ENCODE results near the gene FZR1. TPM values are rescaled to one million over a fixed set of nuclear protein-coding genes. Genes with fewer than 3 reads are reported as not detected.

Gene FZR1
- total RNA-seq, 1 donor from 2014 or later = 54.9 TPM

GRCh38 chr19:3508771-3509535, 2.8 kb downstream of the FZR1 start:
- Mint-ChIP-seq H3K4me1 (peaks cover 28% of the 10 kb centered on the region), H3K36me3 (peaks cover 6% of the 10 kb centered on the region), H3K27me3 (ENCODE audit: low read depth) (no peaks in the 10 kb centered on the region), H3K9me3 (no peaks in the 10 kb centered on the region), H3K27ac (no peak overlapping the region), H3K4me3 (peak overlapping the region; percentile 92)
- no peak for TF ChIP-seq CTCF (IDR thresholded peaks at IDR 0.05; ENCODE audit: unreplicated experiment)
- DNase-seq (ENCODE audit: low spot score in 2 of 2, unreplicated experiment in 2 of 2) = no peak

- DNase-seq (ENCODE audit: low spot score in 2 of 2, unreplicated experiment in 2 of 2) = no peak
- no peaks in the 10 kb centered on the region for H3K27me3 Mint-ChIP-seq (ENCODE audit: low read depth)
- no peak overlapping the region for H3K27ac Mint-ChIP-seq
- no peaks in the 10 kb centered on the region for H3K9me3 Mint-ChIP-seq
- H3K4me3 Mint-ChIP-seq = peak overlapping the region; percentile 36
- peaks cover 28% of the 10 kb centered on the region for H3K4me1 Mint-ChIP-seq
- TF ChIP-seq CTCF (IDR thresholded peaks at IDR 0.05; ENCODE audit: unreplicated experiment) = no peak
- peaks cover 6% of the 10 kb centered on the region for H3K36me3 Mint-ChIP-seq
Measured at GRCh38 chr19:3509566-3509989, 3.5 kb downstream of the FZR1 start.

- no peak for TF ChIP-seq CTCF (IDR thresholded peaks at IDR 0.05; ENCODE audit: unreplicated experiment)
- Mint-ChIP-seq H3K4me3 (no peak overlapping the region), H3K4me1 (peaks cover 20% of the 10 kb centered on the region), H3K27ac (no peak overlapping the region), H3K9me3 (no peaks in the 10 kb centered on the region), H3K36me3 (peaks cover 6% of the 10 kb centered on the region), H3K27me3 (ENCODE audit: low read depth) (no peaks in the 10 kb centered on the region)
- no peak for DNase-seq (ENCODE audit: low spot score in 2 of 2, unreplicated experiment in 2 of 2)
Measured at GRCh38 chr19:3510727-3511126, 4.6 kb downstream of the FZR1 start.

- peaks cover 6% of the 10 kb centered on the region for H3K36me3 Mint-ChIP-seq
- no peaks in the 10 kb centered on the region for H3K9me3 Mint-ChIP-seq
- H3K27me3 Mint-ChIP-seq (ENCODE audit: low read depth) = no peaks in the 10 kb centered on the region
- H3K4me3 Mint-ChIP-seq = no peak overlapping the region
- H3K4me1 Mint-ChIP-seq = peaks cover 18% of the 10 kb centered on the region
- DNase-seq (ENCODE audit: low spot score in 2 of 2, unreplicated experiment in 2 of 2) = no peak
- no peak overlapping the region for H3K27ac Mint-ChIP-seq
- no peak for TF ChIP-seq CTCF (IDR thresholded peaks at IDR 0.05; ENCODE audit: unreplicated experiment)
Measured at GRCh38 chr19:3511506-3512251, 5.6 kb downstream of the FZR1 start.

GRCh38 chr19:3512562-3513228, 6.6 kb downstream of the FZR1 start:
- H3K4me3 Mint-ChIP-seq = no peak overlapping the region
- no peak overlapping the region for H3K27ac Mint-ChIP-seq

More at GRCh38 chr19:3512562-3513228, 6.6 kb downstream of the FZR1 start:
- no peak for TF ChIP-seq CTCF (IDR thresholded peaks at IDR 0.05; ENCODE audit: unreplicated experiment)
- Mint-ChIP-seq H3K9me3 (no peaks in the 10 kb centered on the region), H3K27me3 (ENCODE audit: low read depth) (no peaks in the 10 kb centered on the region), H3K4me1 (peaks cover 9% of the 10 kb centered on the region), H3K36me3 (peaks cover 6% of the 10 kb centered on the region)
- no peak for DNase-seq (ENCODE audit: low spot score in 2 of 2, unreplicated experiment in 2 of 2)
